GM18951 (cell line): ENCODE results near the gene LIMA1.
"Not testable (repeated sequence)": the region's sequence is repeated elsewhere in the genome, so short reads cannot be mapped to it uniquely, and the experiment has no call there.

ENCODE experiments used
- POLR2A ChIP-seq: IDR thresholded peaks from 4 replicates; pipeline ENCODE4 v1.6.1; 2011; ENCODE audit warnings: mild to moderate bottlenecking; ENCODE audit not compliant: insufficient read length, insufficient read depth; ENCODE audit errors: extremely low read depth
- in situ Hi-C: fragments of 300-500 bp; cut with MboI; formaldehyde crosslinking; loops from one replicate; pipeline ENCODE4 v1.12.0; 2022; ENCODE audit warnings: low sequenced_read_pairs, mixed read lengths, inconsistent platforms; ENCODE audit not compliant: unreplicated experiment

The LIMA1 gene

GRCh38 chr12:50271724-50272247 lies 11.5 kb downstream of the LIMA1 start:
- TF ChIP-seq POLR2A: no peak
- in situ Hi-C loops: no loop called here

- no peak for TF ChIP-seq POLR2A
- in situ Hi-C loops: no loop called here
Measured at GRCh38 chr12:50268482-50268881, 14.8 kb downstream of the LIMA1 start.

DNA sequence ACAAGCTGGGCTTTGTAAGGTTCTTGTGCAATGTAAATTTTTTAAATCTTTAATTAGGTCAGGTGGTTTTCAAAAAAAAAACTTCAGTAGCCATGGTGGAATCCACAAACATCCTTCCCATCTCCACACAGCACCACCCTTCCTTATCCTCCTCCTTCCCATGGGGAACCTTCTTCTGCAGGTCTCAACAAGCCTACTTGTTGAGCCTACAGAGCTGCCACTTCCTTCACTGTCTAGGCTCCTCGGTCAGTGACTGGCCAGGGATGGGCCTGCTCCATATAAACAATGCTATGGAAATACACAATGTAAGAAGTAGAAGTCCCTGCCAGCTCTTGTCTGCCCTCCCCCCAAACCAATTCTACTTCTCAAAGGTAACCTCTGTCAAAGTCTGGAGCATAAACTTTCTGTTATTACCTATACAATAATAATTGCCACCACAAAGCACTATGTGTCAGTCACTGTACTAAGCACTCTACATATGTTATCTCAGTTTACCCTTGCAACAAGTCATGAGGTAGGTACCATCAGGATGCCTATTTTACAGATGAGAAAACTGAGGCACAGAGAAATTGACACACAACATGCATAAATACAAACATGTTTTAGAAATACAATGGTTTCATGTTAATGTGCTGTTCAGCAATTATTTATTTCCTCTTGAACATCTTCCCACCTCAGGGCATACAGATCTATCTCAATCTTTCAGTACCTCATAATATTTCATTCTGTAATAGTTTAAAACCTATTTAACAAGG lies 17.4 kb downstream of the LIMA1 start:
- TF ChIP-seq POLR2A: no peak
- in situ Hi-C loops: no loop called here

- in situ Hi-C loops: no loop called here
Measured at GRCh38 chr12:50263832-50264231, 19.5 kb downstream of the LIMA1 start.

GRCh38 chr12:50261654-50262053 lies 21.7 kb downstream of the LIMA1 start:
- no peak for TF ChIP-seq POLR2A
- in situ Hi-C loops: no loop called here

More at GRCh38 chr12:50263832-50264231, 19.5 kb downstream of the LIMA1 start:
- TF ChIP-seq POLR2A: no peak

DNA sequence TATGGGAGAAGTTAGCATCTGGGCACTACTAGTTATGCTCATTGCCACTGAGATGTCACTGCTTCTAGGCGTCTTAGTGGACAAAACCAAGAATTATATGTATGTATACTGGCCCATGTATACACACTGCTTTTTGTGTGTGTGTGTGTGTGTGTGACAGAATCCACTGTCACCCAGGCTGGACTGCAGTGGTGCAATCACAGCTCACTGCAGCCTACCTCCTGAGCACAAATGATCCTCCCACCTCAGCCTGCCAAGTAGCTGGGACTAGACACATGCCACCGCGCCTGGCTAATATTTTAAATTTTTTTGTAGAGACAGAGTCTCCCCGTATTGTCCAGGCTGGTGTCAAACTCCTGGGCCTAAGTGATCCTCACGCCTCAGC lies 25.2 kb downstream of the LIMA1 start:
- in situ Hi-C loops: no loop called here

DNA sequence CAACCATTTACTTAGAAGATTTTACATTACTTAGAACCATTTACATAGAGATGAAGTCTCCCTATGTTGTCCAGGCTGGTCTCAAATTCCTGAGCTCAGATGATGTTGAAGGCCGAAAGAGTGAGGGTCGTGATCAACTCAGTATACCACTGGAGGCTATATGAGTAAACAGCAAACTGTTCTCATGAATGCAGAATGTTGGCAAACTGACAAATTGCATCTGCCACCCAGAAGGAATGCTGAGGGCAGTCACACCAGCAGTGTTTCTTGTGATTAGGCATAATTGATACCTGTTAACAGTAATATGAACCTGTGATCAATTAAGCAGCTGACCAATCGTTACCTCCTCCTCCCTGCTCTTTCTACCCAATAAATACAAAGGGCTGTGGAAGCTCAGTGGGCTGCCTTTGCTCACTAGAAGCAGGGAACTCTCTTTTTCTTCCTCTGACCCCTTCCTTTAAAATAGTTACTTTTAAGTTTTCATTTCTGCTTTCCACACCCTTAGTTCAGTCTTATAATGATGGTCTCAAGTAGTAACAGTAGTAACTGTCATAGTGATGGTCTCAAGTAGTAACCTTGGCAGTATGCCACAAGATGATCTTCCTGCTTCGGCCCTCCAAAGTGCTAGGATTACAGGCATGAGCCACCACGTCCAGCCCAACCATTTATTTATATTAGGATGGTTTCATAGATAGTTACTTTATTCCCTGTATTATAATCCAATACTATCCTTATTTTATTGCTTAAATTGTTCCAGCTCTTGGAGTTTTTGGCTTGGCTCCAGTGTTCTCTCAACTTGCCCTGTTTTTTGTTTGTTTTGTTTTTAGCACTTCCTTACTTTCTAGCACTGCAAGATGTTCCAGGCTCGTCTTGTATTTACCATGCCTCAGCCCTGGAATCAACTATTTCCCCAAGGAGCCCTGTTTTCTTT lies 25.8 kb downstream of the LIMA1 start:
- in situ Hi-C loops: no loop called here
- TF ChIP-seq POLR2A: no peak

More for the DNA sequence above, 25.2 kb downstream of the LIMA1 start:
- TF ChIP-seq POLR2A: no peak

GRCh38 chr12:50256761-50257160 lies 26.6 kb downstream of the LIMA1 start:
- no peak for TF ChIP-seq POLR2A
- in situ Hi-C loops: no loop called here

- TF ChIP-seq POLR2A: no peak
- in situ Hi-C loops: no loop called here
Measured at GRCh38 chr12:50252977-50253602, 30.2 kb downstream of the LIMA1 start.

DNA sequence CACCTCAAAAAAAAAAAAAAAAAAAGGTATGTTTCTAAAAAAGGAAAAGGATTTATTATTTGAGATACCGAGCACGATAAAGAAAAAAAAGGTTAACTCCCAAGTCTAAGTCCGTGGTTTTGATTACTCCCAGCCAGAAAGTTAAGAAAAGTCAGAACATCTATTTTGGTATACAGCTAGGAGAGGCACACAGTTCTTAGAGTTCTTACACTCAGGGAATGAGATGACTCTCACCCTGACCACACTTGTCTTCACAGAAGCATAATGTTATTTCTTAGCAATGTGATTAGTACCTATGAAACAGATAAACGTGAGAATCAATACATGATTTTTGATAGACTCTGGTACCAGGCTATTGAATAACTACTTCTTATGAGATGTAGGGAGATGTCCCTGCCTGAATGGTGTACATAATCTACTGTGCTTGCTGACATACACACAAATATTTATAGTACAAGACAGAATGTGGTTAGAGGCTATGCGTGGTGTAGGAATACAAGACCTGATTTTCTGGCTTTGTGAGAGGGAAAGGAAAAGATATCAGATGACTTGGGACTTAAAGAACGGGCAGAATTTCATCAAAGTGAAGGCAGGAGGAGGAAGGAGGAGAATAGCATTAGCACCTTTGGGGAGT lies 31.6 kb downstream of the LIMA1 start:
- in situ Hi-C loops: no loop called here
- no peak for TF ChIP-seq POLR2A

- no peak for TF ChIP-seq POLR2A
- in situ Hi-C loops: no loop called here
Measured at GRCh38 chr12:50249464-50250182, 33.7 kb downstream of the LIMA1 start.

- no peak for TF ChIP-seq POLR2A
- in situ Hi-C loops: no loop called here
Measured at GRCh38 chr12:50248883-50249282, 34.4 kb downstream of the LIMA1 start.

DNA sequence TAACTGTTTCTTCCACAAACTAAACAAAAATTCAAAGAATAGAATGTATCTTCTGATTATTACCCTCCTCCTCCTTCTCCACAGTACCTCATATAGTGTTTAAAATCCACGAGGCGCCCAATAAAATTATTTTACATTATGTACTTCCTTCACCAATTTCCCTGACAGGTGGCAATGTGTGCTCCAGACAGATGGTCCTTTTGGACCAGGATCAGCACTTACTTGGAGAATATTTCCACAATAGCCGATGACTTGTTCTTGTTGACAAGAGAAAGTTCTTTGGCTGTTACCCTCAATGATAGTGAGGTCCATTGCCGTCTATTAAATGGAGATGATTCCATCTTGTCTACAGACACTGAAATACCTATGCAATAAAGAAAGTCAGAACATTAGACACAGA lies 34.9 kb downstream of the LIMA1 start:
- in situ Hi-C loops: no loop called here
- TF ChIP-seq POLR2A: no peak

DNA sequence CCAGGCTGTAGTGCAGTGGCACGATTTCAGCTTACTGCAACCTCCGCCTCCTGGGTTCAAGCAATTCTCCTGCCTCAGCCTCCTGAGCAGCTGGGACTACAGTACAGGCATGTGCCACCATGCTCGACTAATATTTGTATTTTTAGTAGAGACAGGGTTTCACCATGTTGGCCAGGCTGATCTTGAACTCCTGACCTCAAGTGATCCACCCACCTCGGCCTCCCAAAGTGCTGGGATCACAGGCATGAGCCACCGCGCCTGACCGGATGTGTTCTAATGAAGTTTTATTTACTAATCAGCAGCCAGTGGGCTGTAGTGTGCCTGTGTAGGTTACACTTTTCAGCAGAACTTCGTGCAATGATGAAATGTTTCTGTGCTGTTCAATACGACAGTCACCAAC lies 35.7 kb downstream of the LIMA1 start:
- in situ Hi-C loops: not testable (repeated sequence)
